SH-SY5Y (cell line): ENCODE results near the gene ANKRD65.

ENCODE experiments used
- GATA2 ChIP-seq: IDR thresholded peaks from 2 replicates; pipeline ENCODE4 v1.6.1; 2011; ENCODE audit warnings: mild to moderate bottlenecking, low read depth, low read length
- GATA3 ChIP-seq: IDR thresholded peaks from 2 replicates; pipeline ENCODE4 v1.6.1; 2011; ENCODE audit warnings: low read depth, mild to moderate bottlenecking, low read length, moderate library complexity

DNA sequence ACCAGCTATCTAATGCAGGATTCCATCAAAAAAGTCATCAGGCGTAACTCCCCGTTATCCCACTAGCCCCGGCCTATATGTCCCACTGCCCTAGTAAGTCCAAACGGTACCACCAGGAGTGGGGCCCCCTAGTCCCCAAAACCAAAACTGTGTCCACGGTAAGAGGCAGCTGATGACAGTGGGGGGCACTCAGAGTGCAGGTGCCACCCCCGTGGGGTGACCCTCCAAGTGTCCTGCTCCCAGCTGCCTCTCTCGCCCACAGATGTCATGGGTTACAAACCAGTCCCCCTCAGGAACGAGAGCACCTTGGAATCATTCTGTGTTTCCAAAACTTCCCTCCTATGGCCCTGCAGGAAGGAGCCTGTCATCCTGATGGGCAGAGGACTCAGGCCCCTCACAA, 35.1 kb downstream of the ANKRD65 start:
- TF ChIP-seq GATA2, result no peak
- TF ChIP-seq GATA3, result no peak
